ENCODE results near the gene RAB6B.

DNA sequence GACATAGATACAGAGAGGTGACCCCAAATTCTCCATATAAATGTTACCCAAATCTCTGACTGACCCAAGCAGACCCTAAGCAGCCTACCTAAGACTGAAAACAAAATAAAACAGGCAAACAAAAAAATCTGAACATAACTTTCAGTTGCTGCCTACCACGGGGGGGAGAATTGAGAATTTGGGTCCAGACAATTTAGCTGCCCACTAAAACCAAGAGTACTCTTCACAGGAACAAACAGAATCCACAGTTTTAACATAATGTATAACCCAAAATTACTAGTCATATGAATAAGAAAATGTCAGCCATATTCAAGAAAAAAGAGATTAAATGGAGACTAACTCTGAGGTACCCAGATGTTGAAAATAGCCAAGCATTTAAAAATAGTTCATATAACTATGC, 45.6 kb downstream of the RAB6B start:
- no peak for TF ChIP-seq USF2 (IDR thresholded peaks at IDR 0.05; ENCODE audit: low read depth, low read length)
- TF ChIP-seq POLR2A (IDR thresholded peaks at IDR 0.05; ENCODE audit: low read depth, low read length) = no peak
- no peak for TF ChIP-seq CEBPB (IDR thresholded peaks at IDR 0.05; ENCODE audit: low read depth, low read length)
